ENCODE results near the gene GYG2. TPM values are rescaled to one million over a fixed set of nuclear protein-coding genes. Genes with fewer than 3 reads are reported as not detected.

Gene GYG2
- polyA plus RNA-seq, 1 of the 3 experiments (the other 2 are of a cell fraction): 1.8 TPM

- Histone ChIP-seq H3K4me1 (ENCODE audit: control insufficient read depth in 1 of 2, insufficient read depth in 2 of 2, low read depth in 1 of 2, low read length in 1 of 2) (no peaks in the 10 kb centered on the region), H3K4me3 (ENCODE audit: low read depth in 2 of 2, low read length in 1 of 2) (no peak overlapping the region), H4K20me1 (ENCODE audit: insufficient read depth) (no peaks in the 10 kb centered on the region), H3K27me3 (ENCODE audit: insufficient read depth) (no peaks in the 10 kb centered on the region), H2AFZ (ENCODE audit: low read depth) (no peak overlapping the region), H3K9me3 (no peaks in the 10 kb centered on the region), H3K9ac (no peak overlapping the region), H3K27ac (ENCODE audit: low read depth in 2 of 2, low read length in 1 of 2) (no peak overlapping the region), H3K9me2 (no peaks in the 10 kb centered on the region), H3K79me2 (ENCODE audit: insufficient read depth) (no peaks in the 10 kb centered on the region), H3K4me2 (no peak overlapping the region), H3F3A (replicated peaks; ENCODE audit: insufficient read depth) (no peaks in the 10 kb centered on the region), H3K36me3 (replicated peaks in 1 of 2; ENCODE audit: control insufficient read depth in 1 of 2, insufficient read depth in 2 of 2, low read length in 1 of 2) (peaks cover 15 to 26% of the 10 kb centered on the region in 2 experiments)
- POLR2A ChIA-PET: no interaction called here
- WGBS (ENCODE audit: low lambda C conversion rate): 95% methylated on average over 22 of the region's 23 CpGs
- CTCF ChIA-PET: no interaction called here
- TF ChIP-seq TAF1 (IDR thresholded peaks at IDR 0.05; ENCODE audit: borderline replicate concordance, low read depth, low read length) (no peak), GABPA (IDR thresholded peaks at IDR 0.05; ENCODE audit: low read depth) (no peak), MEF2A (IDR thresholded peaks at IDR 0.05; ENCODE audit: borderline replicate concordance, low read depth) (no peak), RAD21 (IDR thresholded peaks at IDR 0.05; ENCODE audit: low read length) (no peak), RFX5 (IDR thresholded peaks at IDR 0.05; ENCODE audit: low read length) (no peak), NFIC (IDR thresholded peaks at IDR 0.05; ENCODE audit: borderline replicate concordance) (no peak)
- DNase-seq: no peak
Measured at GRCh38 chrX:2917767-2918166, 89.0 kb downstream of the GYG2 start.

- H3K4me1 ChIP-seq (ENCODE audit: control insufficient read depth in 1 of 2, insufficient read depth in 2 of 2, low read depth in 1 of 2, low read length in 1 of 2): no peaks in the 10 kb centered on the region
- H3K79me2 ChIP-seq (ENCODE audit: insufficient read depth): no peaks in the 10 kb centered on the region
- H2AFZ ChIP-seq (ENCODE audit: low read depth): no peak overlapping the region
- DNase-seq: no peak
- POLR2A ChIA-PET: no interaction called here
- CTCF ChIA-PET: no interaction called here
- H3K27me3 ChIP-seq (ENCODE audit: insufficient read depth): no peaks in the 10 kb centered on the region
- no peaks in the 10 kb centered on the region for H4K20me1 ChIP-seq (ENCODE audit: insufficient read depth)
- no peak overlapping the region for H3K9ac ChIP-seq
- no peaks in the 10 kb centered on the region for H3K9me2 ChIP-seq
- 63% methylated on average over 1 of the region's 1 CpG for WGBS (ENCODE audit: low lambda C conversion rate)
- no peak overlapping the region for H3K4me3 ChIP-seq (ENCODE audit: low read depth in 2 of 2, low read length in 1 of 2)
- no peak overlapping the region for H3K4me2 ChIP-seq
- no peaks in the 10 kb centered on the region for H3F3A ChIP-seq (replicated peaks; ENCODE audit: insufficient read depth)
- H3K36me3 ChIP-seq (replicated peaks in 1 of 2; ENCODE audit: control insufficient read depth in 1 of 2, insufficient read depth in 2 of 2, low read length in 1 of 2): peaks cover 13 to 18% of the 10 kb centered on the region in 2 experiments
- H3K27ac ChIP-seq (ENCODE audit: low read depth in 2 of 2, low read length in 1 of 2): no peak overlapping the region
- H3K9me3 ChIP-seq: no peaks in the 10 kb centered on the region
- TF ChIP-seq, protein P1, sequence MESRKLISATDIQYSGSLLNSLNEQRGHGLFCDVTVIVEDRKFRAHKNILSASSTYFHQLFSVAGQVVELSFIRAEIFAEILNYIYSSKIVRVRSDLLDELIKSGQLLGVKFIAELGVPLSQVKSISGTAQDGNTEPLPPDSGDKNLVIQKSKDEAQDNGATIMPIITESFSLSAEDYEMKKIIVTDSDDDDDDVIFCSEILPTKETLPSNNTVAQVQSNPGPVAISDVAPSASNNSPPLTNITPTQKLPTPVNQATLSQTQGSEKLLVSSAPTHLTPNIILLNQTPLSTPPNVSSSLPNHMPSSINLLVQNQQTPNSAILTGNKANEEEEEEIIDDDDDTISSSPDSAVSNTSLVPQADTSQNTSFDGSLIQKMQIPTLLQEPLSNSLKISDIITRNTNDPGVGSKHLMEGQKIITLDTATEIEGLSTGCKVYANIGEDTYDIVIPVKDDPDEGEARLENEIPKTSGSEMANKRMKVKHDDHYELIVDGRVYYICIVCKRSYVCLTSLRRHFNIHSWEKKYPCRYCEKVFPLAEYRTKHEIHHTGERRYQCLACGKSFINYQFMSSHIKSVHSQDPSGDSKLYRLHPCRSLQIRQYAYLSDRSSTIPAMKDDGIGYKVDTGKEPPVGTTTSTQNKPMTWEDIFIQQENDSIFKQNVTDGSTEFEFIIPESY (IDR thresholded peaks at IDR 0.05; ENCODE audit: borderline replicate concordance, low read depth): no peak
- TF ChIP-seq NRF1 (IDR thresholded peaks at IDR 0.05; ENCODE audit: low read depth, low read length) (no peak), CHD2 (IDR thresholded peaks at IDR 0.05; ENCODE audit: low read length, partially characterized antibody) (no peak), SMC3 (IDR thresholded peaks at IDR 0.05; ENCODE audit: low read depth, low read length) (no peak), MXI1 (IDR thresholded peaks at IDR 0.05; ENCODE audit: low read depth, low read length) (no peak), MEF2A (IDR thresholded peaks at IDR 0.05; ENCODE audit: borderline replicate concordance, low read depth) (no peak), ELF1 (IDR thresholded peaks at IDR 0.05) (no peak), FOSL2 (IDR thresholded peaks at IDR 0.05; ENCODE audit: borderline replicate concordance, low read depth) (no peak), SIN3A (IDR thresholded peaks at IDR 0.05; ENCODE audit: borderline replicate concordance, low read depth, low read length) (no peak), TCF12 (IDR thresholded peaks at IDR 0.05) (no peak), POLR2AphosphoS5 (IDR thresholded peaks at IDR 0.05; ENCODE audit: low read depth, low read length) (no peak), USF1 (IDR thresholded peaks at IDR 0.05; ENCODE audit: borderline replicate concordance, low read depth) (no peak), FOXJ3 (CRISPR knock-in tag; IDR thresholded peaks at IDR 0.05) (no peak), EP300 (IDR thresholded peaks at IDR 0.05; ENCODE audit: borderline replicate concordance in 1 of 2, low read depth in 1 of 2, low read length in 1 of 2) (no peak), GATA2 (CRISPR knock-in tag; IDR thresholded peaks at IDR 0.05) (no peak)
- TF ChIP-seq, protein P2, sequence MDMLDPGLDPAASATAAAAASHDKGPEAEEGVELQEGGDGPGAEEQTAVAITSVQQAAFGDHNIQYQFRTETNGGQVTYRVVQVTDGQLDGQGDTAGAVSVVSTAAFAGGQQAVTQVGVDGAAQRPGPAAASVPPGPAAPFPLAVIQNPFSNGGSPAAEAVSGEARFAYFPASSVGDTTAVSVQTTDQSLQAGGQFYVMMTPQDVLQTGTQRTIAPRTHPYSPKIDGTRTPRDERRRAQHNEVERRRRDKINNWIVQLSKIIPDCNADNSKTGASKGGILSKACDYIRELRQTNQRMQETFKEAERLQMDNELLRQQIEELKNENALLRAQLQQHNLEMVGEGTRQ (IDR thresholded peaks at IDR 0.05; ENCODE audit: borderline replicate concordance, low read depth, low read length): no peak
- TF ChIP-seq, protein P3, sequence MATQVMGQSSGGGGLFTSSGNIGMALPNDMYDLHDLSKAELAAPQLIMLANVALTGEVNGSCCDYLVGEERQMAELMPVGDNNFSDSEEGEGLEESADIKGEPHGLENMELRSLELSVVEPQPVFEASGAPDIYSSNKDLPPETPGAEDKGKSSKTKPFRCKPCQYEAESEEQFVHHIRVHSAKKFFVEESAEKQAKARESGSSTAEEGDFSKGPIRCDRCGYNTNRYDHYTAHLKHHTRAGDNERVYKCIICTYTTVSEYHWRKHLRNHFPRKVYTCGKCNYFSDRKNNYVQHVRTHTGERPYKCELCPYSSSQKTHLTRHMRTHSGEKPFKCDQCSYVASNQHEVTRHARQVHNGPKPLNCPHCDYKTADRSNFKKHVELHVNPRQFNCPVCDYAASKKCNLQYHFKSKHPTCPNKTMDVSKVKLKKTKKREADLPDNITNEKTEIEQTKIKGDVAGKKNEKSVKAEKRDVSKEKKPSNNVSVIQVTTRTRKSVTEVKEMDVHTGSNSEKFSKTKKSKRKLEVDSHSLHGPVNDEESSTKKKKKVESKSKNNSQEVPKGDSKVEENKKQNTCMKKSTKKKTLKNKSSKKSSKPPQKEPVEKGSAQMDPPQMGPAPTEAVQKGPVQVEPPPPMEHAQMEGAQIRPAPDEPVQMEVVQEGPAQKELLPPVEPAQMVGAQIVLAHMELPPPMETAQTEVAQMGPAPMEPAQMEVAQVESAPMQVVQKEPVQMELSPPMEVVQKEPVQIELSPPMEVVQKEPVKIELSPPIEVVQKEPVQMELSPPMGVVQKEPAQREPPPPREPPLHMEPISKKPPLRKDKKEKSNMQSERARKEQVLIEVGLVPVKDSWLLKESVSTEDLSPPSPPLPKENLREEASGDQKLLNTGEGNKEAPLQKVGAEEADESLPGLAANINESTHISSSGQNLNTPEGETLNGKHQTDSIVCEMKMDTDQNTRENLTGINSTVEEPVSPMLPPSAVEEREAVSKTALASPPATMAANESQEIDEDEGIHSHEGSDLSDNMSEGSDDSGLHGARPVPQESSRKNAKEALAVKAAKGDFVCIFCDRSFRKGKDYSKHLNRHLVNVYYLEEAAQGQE (IDR thresholded peaks at IDR 0.05; ENCODE audit: low read depth, low read length): no peak
- TF ChIP-seq, protein P4, sequence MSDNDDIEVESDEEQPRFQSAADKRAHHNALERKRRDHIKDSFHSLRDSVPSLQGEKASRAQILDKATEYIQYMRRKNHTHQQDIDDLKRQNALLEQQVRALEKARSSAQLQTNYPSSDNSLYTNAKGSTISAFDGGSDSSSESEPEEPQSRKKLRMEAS (IDR thresholded peaks at IDR 0.05; ENCODE audit: low read depth): no peak
Measured at GRCh38 chrX:2921193-2921592, 92.5 kb downstream of the GYG2 start.

Measured in SK-N-SH (cell line).